ENCODE data around the gene N4BP2L2. TPM values are rescaled to one million over a fixed set of nuclear protein-coding genes. Genes with fewer than 3 reads are reported as not detected.

Gene N4BP2L2
- total and polyA plus RNA-seq, 2 of the 4 experiments (the other 2 are of a cell fraction): 28.7 to 34.6 TPM

DNA sequence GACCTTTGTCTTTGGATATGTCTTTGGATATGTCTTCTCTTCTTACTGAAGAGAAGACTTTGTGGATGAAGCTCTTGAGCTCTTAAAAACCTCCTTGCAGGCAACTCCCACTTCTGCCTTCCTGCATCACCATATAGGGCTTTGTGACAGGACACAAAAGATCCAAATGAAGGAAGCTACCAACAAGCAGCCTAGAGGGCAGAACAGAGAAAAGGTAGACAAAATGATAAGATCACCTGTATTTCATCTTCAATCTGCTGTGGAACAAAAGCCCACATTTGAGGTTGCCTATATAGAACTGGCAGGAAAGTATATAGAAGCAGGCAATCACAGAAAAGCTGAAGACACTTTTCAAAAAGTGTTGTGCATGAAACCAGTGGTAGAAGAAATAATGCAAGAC lies 153.2 kb downstream of the N4BP2L2 start:
- Histone ChIP-seq H4K8ac (ENCODE audit: low read depth in 2 of 2, low read length in 2 of 2) (no peak overlapping the region), H3K79me1 (ENCODE audit: low read depth in 1 of 2, low read length in 2 of 2) (no peaks in the 10 kb centered on the region; a peak in 1 of 4 replicates), H3K27ac (ENCODE audit: insufficient read depth, low read length) (no peak overlapping the region), H3K14ac (replicated peaks; ENCODE audit: low read depth, low read length) (no peak overlapping the region), H3K4ac (ENCODE audit: low read depth, low read length) (no peak overlapping the region), H3K9me3 (ENCODE audit: control insufficient read depth, insufficient read depth, low read length) (no peaks in the 10 kb centered on the region), H2AK9ac (replicated peaks; ENCODE audit: low read depth, low read length, poor library complexity) (no peak overlapping the region), H3K9ac (ENCODE audit: low read depth, low read length) (no peak overlapping the region), H2AFZ (replicated peaks; ENCODE audit: low read length, poor library complexity) (no peak overlapping the region), H3K9me1 (ENCODE audit: insufficient read depth, low read length) (0 out of 2 replicates have a peak, but pooled peaks cover under 1% of the 10 kb centered on the region), H2AK5ac (ENCODE audit: low read depth, low read length) (no peak overlapping the region), H2BK15ac (ENCODE audit: low read depth, low read length) (no peak overlapping the region), H3K4me3 (ENCODE audit: insufficient read depth, low read depth, low read length) (no peak overlapping the region), H3K36me3 (ENCODE audit: control insufficient read depth, insufficient read depth, low read length) (no peaks in the 10 kb centered on the region), H3K4me2 (ENCODE audit: low read depth, low read length) (no peak overlapping the region), H2BK20ac (ENCODE audit: low read depth, low read length) (no peak overlapping the region), H4K5ac (ENCODE audit: low read depth, low read length) (no peak overlapping the region), H3K18ac (ENCODE audit: low read depth, low read length) (no peak overlapping the region), H3K56ac (ENCODE audit: extremely low read depth, insufficient read depth, low read length) (no peak overlapping the region), H3K4me1 (ENCODE audit: control insufficient read depth, insufficient read depth, low read length) (no peaks in the 10 kb centered on the region), H2BK120ac (ENCODE audit: low read depth, low read length) (no peak overlapping the region), H3K27me3 (ENCODE audit: control insufficient read depth, insufficient read depth, low read length) (no peaks in the 10 kb centered on the region), H2BK5ac (ENCODE audit: low read depth, low read length, poor library complexity, severe bottlenecking) (no peak overlapping the region), H4K91ac (ENCODE audit: insufficient read depth, low read depth, low read length) (no peak overlapping the region), H3K23ac (ENCODE audit: low read depth, low read length) (no peak overlapping the region), H4K20me1 (ENCODE audit: insufficient read depth, low read length) (no peaks in the 10 kb centered on the region)
- ATAC-seq (ENCODE audit: low read depth) (no peak), DNase-seq (no peak)
- TF ChIP-seq MAFK (IDR thresholded peaks at IDR 0.05; ENCODE audit: low read depth, low read length): no peak
- no peak for TF ChIP-seq RFX5 (IDR thresholded peaks at IDR 0.05; ENCODE audit: low read depth, low read length)
- no peak for TF ChIP-seq BHLHE40 (IDR thresholded peaks at IDR 0.05; ENCODE audit: low read depth, low read length)
- no peak for TF ChIP-seq FOS (IDR thresholded peaks at IDR 0.05; ENCODE audit: low read depth, low read length)
- no peak for TF ChIP-seq CHD1 (IDR thresholded peaks at IDR 0.05; ENCODE audit: low read depth, low read length)
- TF ChIP-seq RCOR1 (IDR thresholded peaks at IDR 0.05; ENCODE audit: insufficient replicate concordance, low read length): no peak
- no peak for TF ChIP-seq POLR2A (IDR thresholded peaks at IDR 0.05; ENCODE audit: low read depth, low read length)
- dilution Hi-C loops (cut with HindIII; ENCODE audit: low sequenced_read_pairs, unreplicated experiment) (no loop called here), in situ Hi-C loops (cut with MboI; ENCODE audit: low sequenced_read_pairs) (no loop called here), intact Hi-C loops (cut with micrococcal nuclease) (no loop called here)
- ChIA-PET POLR2A (ENCODE audit: unreplicated experiment) (no interaction called here), CTCF (no interaction called here)
- no TSS peak for BruUV-seq (replicated peaks)

All from IMR-90 (cell line).